IPS-NIHi7 (cell line): ENCODE data around the gene GRIPAP1.
A peak's percentile ranks its signal among the peaks of the same experiment; 100 is the strongest.

Experiments
- DNase-seq: peaks from one replicate; pipeline ENCODE4 v3.0.0; 2012; ENCODE audit warnings: mixed read lengths; ENCODE audit errors: extremely low spot score

Gene GRIPAP1

GRCh38 chrX:48927123-48927522 is 74.9 kb downstream of the GRIPAP1 start:
- DNase-seq: peak; percentile 34

- no peak for DNase-seq
Observed at GRCh38 chrX:48924270-48924669, 77.8 kb downstream of the GRIPAP1 start.

GRCh38 chrX:48923771-48924170 is 78.3 kb downstream of the GRIPAP1 start:
- DNase-seq: no peak
